HepG2 (cell line): ENCODE results near the gene GRIK4.

Experiments
- CEBPB ChIP-seq: IDR thresholded peaks from 2 replicates; pipeline ENCODE4 v1.6.1; 2011; ENCODE audit warnings: low read depth, low read length, improper control_type of control experiment, borderline replicate concordance
- CREM ChIP-seq, 2 experiments: sonication (generic) in 1 of 2; formaldehyde crosslinking in 1 of 2; IDR thresholded peaks; 2 replicates each; pipeline versions ENCODE4 v1.4.0 to v1.6.1; 2016 to 2020; ENCODE audit warnings: antibody characterized with exemption in 1 of 2, mild to moderate bottlenecking in 1 of 2, missing genetic modification reagents in 1 of 2
- MAFK ChIP-seq, 2 experiments: IDR thresholded peaks in 1 of 2; conservative IDR thresholded peaks in 1 of 2; 2 replicates each; pipeline ENCODE4 v1.6.1; 2011; ENCODE audit warnings: improper control_type of control experiment in 2 of 2, low read length in 2 of 2
- SMAD9 ChIP-seq: sonication (generic); formaldehyde crosslinking; IDR thresholded peaks from 2 replicates; pipeline ENCODE4 v1.5.1; 2020; ENCODE audit warnings: mild to moderate bottlenecking, missing genetic modification reagents
- SNAPC2 ChIP-seq: sonication (generic); formaldehyde crosslinking; IDR thresholded peaks from 2 replicates; pipeline ENCODE4 v1.8.1; 2022; ENCODE audit warnings: mild to moderate bottlenecking, missing genetic modification reagents
- TARDBP ChIP-seq: sonication (generic); formaldehyde crosslinking; IDR thresholded peaks from 2 replicates; pipeline ENCODE4 v1.8.0; 2022; ENCODE audit warnings: mild to moderate bottlenecking, missing genetic modification reagents
- TBP ChIP-seq: sonication (generic); formaldehyde crosslinking; IDR thresholded peaks from 2 replicates; pipeline ENCODE4 v1.5.0; 2020; ENCODE audit warnings: missing genetic modification reagents
- TCF12 ChIP-seq, 2 experiments: fragments of 450-650 bp in 1 of 2; sonication (generic) in 1 of 2; formaldehyde crosslinking in 1 of 2; IDR thresholded peaks; 2 replicates each; pipeline versions ENCODE4 v1.6.1 to v1.8.0; 2017 to 2022; ENCODE audit warnings: antibody characterized with exemption in 1 of 2, mild to moderate bottlenecking in 1 of 2, missing genetic modification reagents in 1 of 2, moderate library complexity in 1 of 2
- TRIM22 ChIP-seq: fragments of 450-650 bp; IDR thresholded peaks from 2 replicates; pipeline ENCODE4 v1.6.1; 2017
- YY1 ChIP-seq: IDR thresholded peaks from 2 replicates; pipeline ENCODE4 v1.6.1; 2011; ENCODE audit warnings: low read length, low read depth, moderate library complexity, mild to moderate bottlenecking; ENCODE audit not compliant: insufficient read depth, insufficient replicate concordance
- ZNF589 ChIP-seq: sonication (generic); formaldehyde crosslinking; conservative IDR thresholded peaks from 2 replicates; pipeline ENCODE4 v1.8.0; 2022; ENCODE audit warnings: mild to moderate bottlenecking, moderate library complexity, missing genetic modification reagents

- TF ChIP-seq MAFK (conservative IDR thresholded peaks at IDR 0.05 in 1 of 2, IDR thresholded peaks at IDR 0.05 in 1 of 2; ENCODE audit: low read length in 2 of 2), result no peak
- no peak for TF ChIP-seq YY1
- no peak for TF ChIP-seq ZNF589
- TF ChIP-seq TCF12 (IDR thresholded peaks at IDR 0.05), result no peak
- TF ChIP-seq TCF12 (CRISPR knock-in tag; IDR thresholded peaks at IDR 0.05), result no peak
- TF ChIP-seq SNAPC2 (CRISPR knock-in tag), result no peak
- TF ChIP-seq SMAD9 (CRISPR knock-in tag), result no peak
- no peak for TF ChIP-seq TARDBP
- TF ChIP-seq TBP (CRISPR knock-in tag), result no peak
- TF ChIP-seq CREM (IDR thresholded peaks at IDR 0.05), result no peak
- TF ChIP-seq CREM (CRISPR knock-in tag; IDR thresholded peaks at IDR 0.05), result no peak
- no peak for TF ChIP-seq TRIM22
- no peak for TF ChIP-seq CEBPB
Observed at GRCh38 chr11:120658071-120658423, 146.5 kb downstream of the GRIK4 start.
